Measurements from ENCODE around the gene HGF. TPM values are rescaled to one million over a fixed set of nuclear protein-coding genes. Genes with fewer than 3 reads are reported as not detected.

The HGF gene
- 264 and 285 TPM in 2 replicates for total RNA-seq

GRCh38 chr7:81769891-81770727 lies at the start of gene HGF:
TSS of gene HGF (minus strand) at chr7:81770047. CDS start at chr7:81769971, 76 bp downstream.

Measured in cardiac ventricle fibroblast (primary cell).